H9 (cell line): ENCODE data around the gene UNC93A. TPM values are rescaled to one million over a fixed set of nuclear protein-coding genes. Genes with fewer than 3 reads are reported as not detected.
"Not testable (repeated sequence)": the region's sequence is repeated elsewhere in the genome, so short reads cannot be mapped to it uniquely, and the experiment has no call there.

Experiments
- DNase-seq: peaks from one replicate; pipeline ENCODE4 v3.0.0-alpha.2; 2017
- H2AFZ ChIP-seq: one replicate; pipeline ENCODE4 v1.6.1; 2013; ENCODE audit warnings: mild to moderate bottlenecking, low read length, control low read depth, moderate library complexity
- H2AK5ac ChIP-seq: 2 replicates; pipeline ENCODE4 v1.6.1; 2013; ENCODE audit warnings: low read length, control low read depth, mixed read lengths; ENCODE audit not compliant: insufficient read length
- H2BK120ac ChIP-seq: one replicate; pipeline ENCODE4 v1.6.1; 2013; ENCODE audit warnings: low read depth, mild to moderate bottlenecking, low read length, control low read depth, inconsistent platforms; ENCODE audit not compliant: poor library complexity, severe bottlenecking
- H2BK12ac ChIP-seq: 2 replicates; pipeline ENCODE4 v1.6.1; 2013; ENCODE audit warnings: low read length, control low read depth, mixed read lengths, low read depth; ENCODE audit not compliant: insufficient read length
- H2BK15ac ChIP-seq: 2 replicates; pipeline ENCODE4 v1.6.1; 2013; ENCODE audit warnings: low read depth, low read length, control low read depth
- H2BK20ac ChIP-seq: one replicate; pipeline ENCODE4 v1.6.1; 2013; ENCODE audit warnings: low read depth, mild to moderate bottlenecking, low read length, control low read depth, inconsistent platforms; ENCODE audit not compliant: poor library complexity, severe bottlenecking
- H2BK5ac ChIP-seq: 2 replicates; pipeline ENCODE4 v1.6.1; 2013; ENCODE audit warnings: low read length, control low read depth, mixed read lengths; ENCODE audit not compliant: insufficient read length
- H3K14ac ChIP-seq: 2 replicates; pipeline ENCODE4 v1.6.1; 2013; ENCODE audit warnings: low read length, control low read depth; ENCODE audit not compliant: insufficient read depth
- H3K18ac ChIP-seq: 2 replicates; pipeline ENCODE4 v1.6.1; 2013; ENCODE audit warnings: low read depth, mild to moderate bottlenecking, mixed read lengths, low read length, control low read depth; ENCODE audit not compliant: insufficient read length
- H3K23ac ChIP-seq: 2 replicates; pipeline ENCODE4 v1.6.1; 2013; ENCODE audit warnings: low read length, control low read depth, mixed read lengths, low read depth; ENCODE audit not compliant: insufficient read length
- H3K23me2 ChIP-seq: 2 replicates; pipeline ENCODE4 v1.6.1; 2013; ENCODE audit warnings: low read depth, mild to moderate bottlenecking, mixed read lengths, low read length, control low read depth; ENCODE audit not compliant: insufficient read length, poor library complexity, severe bottlenecking
- H3K27ac ChIP-seq: 2 replicates; pipeline ENCODE4 v1.5.1; 2013; ENCODE audit warnings: low read length, control low read depth, mixed read lengths, low read depth; ENCODE audit not compliant: insufficient read length
- H3K27me3 ChIP-seq: 2 replicates; pipeline ENCODE4 v1.6.1; 2013; ENCODE audit warnings: low read length, control low read depth, inconsistent platforms; ENCODE audit not compliant: insufficient read depth
- H3K4ac ChIP-seq: 2 replicates; pipeline ENCODE4 v1.6.1; 2013; ENCODE audit warnings: low read depth, mild to moderate bottlenecking, control low read depth, inconsistent platforms, low read length, moderate library complexity
- H3K4me1 ChIP-seq: 2 replicates; pipeline ENCODE4 v1.6.1; 2013; ENCODE audit warnings: low read length, control low read depth, inconsistent platforms; ENCODE audit not compliant: insufficient read depth
- H3K4me2 ChIP-seq: 2 replicates; pipeline ENCODE4 v1.6.1; 2013; ENCODE audit warnings: low read length, control low read depth, mixed read lengths; ENCODE audit not compliant: insufficient read length, insufficient read depth
- H3K56ac ChIP-seq: 2 replicates; pipeline ENCODE4 v1.6.1; 2013; ENCODE audit warnings: low read depth, mild to moderate bottlenecking, mixed read lengths, low read length, control low read depth; ENCODE audit not compliant: insufficient read length
- H3K79me1 ChIP-seq: 2 replicates; pipeline ENCODE4 v1.6.1; 2013; ENCODE audit warnings: low read depth, mild to moderate bottlenecking, moderate library complexity, low read length, control low read depth, inconsistent platforms; ENCODE audit not compliant: insufficient read depth, poor library complexity, severe bottlenecking
- H3K79me2 ChIP-seq: 2 replicates; pipeline ENCODE4 v1.6.1; 2013; ENCODE audit warnings: low read length, control low read depth, inconsistent platforms; ENCODE audit not compliant: insufficient read depth
- H3K9ac ChIP-seq: 2 replicates; pipeline ENCODE4 v1.6.1; 2013; ENCODE audit warnings: low read length, control low read depth, mixed read lengths; ENCODE audit not compliant: insufficient read length; ENCODE audit errors: extremely low read depth
- H3K9me3 ChIP-seq: one replicate; pipeline ENCODE4 v1.6.1; 2013; ENCODE audit warnings: low read depth, low read length, inconsistent platforms; ENCODE audit not compliant: control insufficient read depth
- H3T11ph ChIP-seq: one replicate; pipeline ENCODE4 v1.6.1; 2013; ENCODE audit warnings: mild to moderate bottlenecking, low read length, control low read depth, inconsistent platforms
- H4K20me1 ChIP-seq: one replicate; pipeline ENCODE4 v1.6.1; 2013; ENCODE audit not compliant: control insufficient read depth, insufficient read length, insufficient read depth
- H4K5ac ChIP-seq: 2 replicates; pipeline ENCODE4 v1.6.1; 2013; ENCODE audit warnings: low read depth, mild to moderate bottlenecking, mixed read lengths, low read length, control low read depth; ENCODE audit not compliant: insufficient read length
- H4K8ac ChIP-seq: replicated peaks from 2 replicates; pipeline ENCODE4 v1.6.1; 2013; ENCODE audit warnings: low read length, control low read depth, mixed read lengths, low read depth; ENCODE audit not compliant: insufficient read length
- H4K91ac ChIP-seq: 2 replicates; pipeline ENCODE4 v1.6.1; 2013; ENCODE audit warnings: low read depth, mild to moderate bottlenecking, moderate library complexity, mixed read lengths, low read length, control low read depth; ENCODE audit not compliant: insufficient read length
- H3K27ac Mint-ChIP-seq, 3 experiments: 2 replicates in 2 of 3; 3 replicates in 1 of 3; pipeline ENCODE4 v1.8.0; 2020 to 2021; ENCODE audit warnings: mixed read lengths in 3 of 3, mild to moderate bottlenecking in 1 of 3, moderate library complexity in 1 of 3
- H3K27me3 Mint-ChIP-seq: 2 replicates; pipeline ENCODE4 v1.8.0; 2021; ENCODE audit warnings: low read depth, mild to moderate bottlenecking, moderate library complexity, mixed read lengths
- H3K36me3 Mint-ChIP-seq, 3 experiments: 2 replicates in 2 of 3; 3 replicates in 1 of 3; pipeline ENCODE4 v1.8.0; 2020 to 2021; ENCODE audit warnings: low read depth in 3 of 3, mixed read lengths in 3 of 3; ENCODE audit not compliant: insufficient read depth in 1 of 3
- H3K4me1 Mint-ChIP-seq, 2 experiments: 2 replicates each; pipeline ENCODE4 v1.8.0; 2020; ENCODE audit warnings: mixed read lengths in 2 of 2
- H3K4me3 Mint-ChIP-seq, 2 experiments: 2 replicates in 1 of 2; 3 replicates in 1 of 2; pipeline ENCODE4 v1.8.0; 2020 to 2021; ENCODE audit warnings: mild to moderate bottlenecking in 2 of 2, mixed read lengths in 2 of 2, moderate library complexity in 1 of 2
- H3K9me3 Mint-ChIP-seq, 2 experiments: 2 replicates in 1 of 2; 3 replicates in 1 of 2; pipeline ENCODE4 v1.8.0; 2020; ENCODE audit warnings: mild to moderate bottlenecking in 2 of 2, mixed read lengths in 2 of 2, moderate library complexity in 1 of 2
- WGBS: extraction: QIAGEN DNeasy Blood & Tissue Kit; methylation state at CpG from one replicate; pipeline ENCODE4 v1.1.7; 2013; ENCODE audit warnings: missing lambda C conversion rate, low lambda C conversion rate, mixed read lengths; ENCODE audit not compliant: insufficient read length; ENCODE audit errors: extremely low coverage; 5-methylcytosine and 5-hydroxymethylcytosine counted together
- total RNA-seq: library from RNA; stranded (reverse); gene quantifications from 2 replicates; pipeline ENCODE4 v1.2.1, GENCODE V29; 2021

The UNC93A gene
- total RNA-seq, 1 experiment from 2014 or later: 0.70 TPM

- H2BK120ac ChIP-seq, H3K4me1 Mint-ChIP-seq, H3K79me1 ChIP-seq, H3K27me3 ChIP-seq, H3K23me2 ChIP-seq, H4K5ac ChIP-seq, H4K8ac ChIP-seq, H3K36me3 Mint-ChIP-seq, H3K4ac ChIP-seq, DNase-seq, H3K27ac ChIP-seq, H3T11ph ChIP-seq, H3K79me2 ChIP-seq, H3K18ac ChIP-seq, H2BK12ac ChIP-seq, H3K9me3 Mint-ChIP-seq, H3K27ac Mint-ChIP-seq, H3K56ac ChIP-seq, H3K4me1 ChIP-seq, H3K9me3 ChIP-seq, H3K4me2 ChIP-seq, H2AK5ac ChIP-seq, H3K14ac ChIP-seq, H4K20me1 ChIP-seq, H3K27me3 Mint-ChIP-seq, H2BK5ac ChIP-seq, H2BK20ac ChIP-seq, H3K23ac ChIP-seq, H2AFZ ChIP-seq, H3K9ac ChIP-seq, H3K4me3 Mint-ChIP-seq, H4K91ac ChIP-seq, H2BK15ac ChIP-seq: not testable (repeated sequence)
- no CpG with 5 or more reads among the region's 1 CpG for WGBS
Observed at GRCh38 chr6:167361170-167361569, 70.1 kb downstream of the UNC93A start.

Other genes with a start within 250 kb of the UNC93A start
- gene CCR6, start 168.2 kb upstream of the UNC93A start, total RNA-seq: not detected in 2 replicates
- gene GPR31, start 133.3 kb upstream of the UNC93A start, total RNA-seq: not detected in 2 replicates
- gene TTLL2, start 33.8 kb downstream of the UNC93A start, total RNA-seq: not detected in 2 replicates